GM18907 (cell line): ENCODE results near the gene PSD4.

Source experiments
- ATAC-seq: cut with Tn5 transposase; IDR thresholded peaks from one replicate; pipeline ENCODE4 v1.9.1; 2021; ENCODE audit warnings: mild to moderate bottlenecking, moderate library complexity; ENCODE audit not compliant: unreplicated experiment

The PSD4 gene

GRCh38 chr2:113183264-113183663 is 9.5 kb downstream of the PSD4 start:
- ATAC-seq = no peak

GRCh38 chr2:113183703-113184102 is 9.9 kb downstream of the PSD4 start:
- ATAC-seq = no peak

DNA sequence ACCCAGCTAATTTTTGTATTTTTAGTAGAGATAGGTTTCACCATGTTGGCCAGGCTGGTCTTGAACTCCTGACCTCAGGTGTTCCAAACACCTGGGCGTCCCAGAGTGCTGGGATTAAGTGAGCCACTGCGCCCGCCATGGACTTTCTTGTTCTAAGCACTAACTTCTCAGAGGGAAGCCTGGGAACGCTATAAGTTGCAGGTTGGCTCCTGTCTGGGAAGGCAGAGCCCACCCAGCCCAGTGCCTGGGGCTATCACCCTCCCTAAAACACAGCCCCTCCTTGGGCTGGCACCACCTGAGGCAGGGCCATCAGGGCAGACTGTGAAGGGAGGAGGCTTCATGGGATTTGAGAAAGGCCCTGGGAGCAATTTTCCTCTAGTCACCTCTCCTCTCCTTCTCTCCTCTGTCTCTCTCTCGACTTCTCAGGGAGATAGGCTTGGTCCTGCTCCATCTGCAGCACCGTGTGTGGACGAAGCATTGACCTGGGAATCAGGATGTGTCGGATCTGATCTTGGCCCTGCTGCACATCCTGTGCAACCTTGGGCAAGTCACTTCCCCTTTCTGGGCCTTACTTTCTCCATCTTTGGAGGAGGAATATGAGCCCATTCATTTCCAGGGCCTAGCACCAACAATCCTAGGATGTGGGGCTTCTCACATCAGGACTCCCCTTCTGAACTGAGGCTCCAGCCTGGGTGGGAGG is 10.9 kb downstream of the PSD4 start:
- no peak for ATAC-seq

GRCh38 chr2:113185664-113186432 is 12.1 kb downstream of the PSD4 start:
- ATAC-seq = no peak

GRCh38 chr2:113186433-113186796 is 12.6 kb downstream of the PSD4 start:
- ATAC-seq = no peak

DNA sequence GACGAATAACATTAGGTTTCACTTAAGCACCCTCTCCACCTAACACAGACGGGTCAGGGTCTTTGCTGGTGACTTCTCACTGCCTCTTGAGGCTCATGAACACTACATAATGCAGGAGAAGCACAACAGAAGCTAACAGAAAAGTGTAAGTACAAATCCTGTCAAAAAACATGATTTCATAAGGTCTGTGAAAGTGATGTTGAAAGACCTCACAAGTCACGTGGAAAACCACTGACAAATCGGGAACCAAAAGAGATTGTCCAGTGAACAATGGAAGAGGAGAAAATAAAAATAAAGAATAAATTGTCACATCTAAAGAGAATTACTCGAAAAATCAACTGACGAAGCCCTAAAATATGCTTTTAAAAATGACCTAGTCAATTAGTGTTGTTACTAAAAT is 14.0 kb downstream of the PSD4 start:
- ATAC-seq = no peak

DNA sequence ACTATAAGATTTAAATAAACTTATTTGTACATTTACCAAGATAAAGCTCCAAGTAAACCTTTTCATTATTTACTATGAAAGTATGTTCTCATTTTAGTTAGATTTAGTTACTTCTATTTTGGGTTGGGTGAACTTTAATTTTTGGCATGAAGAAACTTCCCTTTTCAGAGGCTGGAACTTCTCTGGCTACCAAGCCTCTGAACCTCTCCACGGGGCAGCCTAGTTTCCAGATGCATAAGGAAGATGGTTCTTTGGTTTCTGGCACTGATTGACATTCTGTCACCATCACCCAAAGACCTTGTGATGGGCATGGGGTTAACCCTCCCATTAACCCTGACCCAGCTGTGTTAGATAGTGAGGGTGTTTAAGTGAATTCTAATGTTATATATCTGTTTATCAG is 17.1 kb downstream of the PSD4 start:
- no peak for ATAC-seq

- ATAC-seq = no peak
Observed at GRCh38 chr2:113192459-113193100, 18.8 kb downstream of the PSD4 start.

GRCh38 chr2:113195923-113196501 is 22.2 kb downstream of the PSD4 start:
- no peak for ATAC-seq

GRCh38 chr2:113196839-113197238 is 23.1 kb downstream of the PSD4 start:
- ATAC-seq = no peak

DNA sequence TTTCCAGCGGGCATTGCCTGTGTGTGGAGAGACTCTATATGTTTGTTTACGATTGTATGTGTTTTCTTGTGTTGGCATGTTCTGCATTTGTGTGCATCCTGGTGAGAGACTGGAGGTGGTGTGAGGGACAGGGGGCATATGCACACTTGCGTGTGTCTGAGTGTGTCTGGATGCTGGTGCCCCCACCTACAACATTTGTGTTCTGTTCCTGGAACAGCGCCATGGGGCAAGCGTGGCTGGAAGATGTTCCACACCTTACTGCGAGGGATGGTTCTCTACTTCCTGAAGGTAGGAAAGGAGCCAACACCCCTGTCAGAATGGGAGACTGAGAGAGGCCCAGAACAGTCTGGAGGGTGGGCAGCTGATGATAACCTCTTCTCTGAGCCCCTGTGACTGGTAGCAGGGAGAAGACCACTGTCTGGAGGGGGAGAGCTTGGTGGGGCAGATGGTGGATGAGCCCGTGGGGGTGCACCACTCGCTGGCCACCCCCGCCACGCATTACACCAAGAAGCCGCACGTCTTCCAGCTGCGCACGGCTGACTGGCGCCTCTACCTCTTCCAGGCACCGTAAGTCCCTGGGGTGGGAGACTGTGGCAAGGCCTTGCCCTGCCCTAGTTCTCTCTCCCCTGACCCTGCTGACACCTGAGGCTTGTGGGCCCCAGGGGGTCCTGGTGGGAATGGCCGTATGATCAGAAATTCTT is 23.7 kb downstream of the PSD4 start:
- no peak for ATAC-seq

DNA sequence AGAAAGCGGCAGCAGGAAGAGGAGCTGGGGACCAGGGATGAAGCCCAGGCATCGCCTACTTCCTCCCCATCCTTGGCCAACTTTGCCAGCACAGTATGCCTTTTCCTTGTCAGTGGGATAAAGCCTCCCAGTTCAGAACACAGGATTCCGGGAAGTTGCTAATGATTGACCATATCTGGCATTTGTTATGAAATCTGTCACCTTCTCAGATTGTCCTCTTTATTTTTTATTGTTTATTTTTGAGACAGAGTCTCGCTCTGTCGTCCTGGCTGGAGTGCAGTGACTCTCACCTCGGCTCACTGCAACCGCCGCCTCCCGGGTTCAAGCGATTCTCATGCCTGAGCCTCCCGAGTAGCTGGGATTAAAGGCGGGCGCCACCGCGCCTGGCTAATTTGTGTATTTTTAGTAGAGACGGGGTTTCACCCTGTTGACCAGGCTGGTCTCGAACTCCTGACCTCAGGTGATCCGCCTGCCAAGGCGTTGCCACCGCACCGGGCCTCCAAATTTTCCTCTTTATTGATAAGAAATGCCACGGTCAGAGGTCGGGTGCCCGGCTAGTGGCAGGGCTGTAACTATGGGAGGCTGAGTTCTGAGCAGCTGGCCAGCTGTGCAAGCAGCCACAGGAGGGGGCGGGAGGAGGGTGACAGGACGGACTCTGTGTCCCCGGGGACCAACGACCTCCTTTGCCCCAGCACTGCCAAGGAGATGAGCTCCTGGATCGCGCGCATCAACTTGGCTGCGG is 24.4 kb downstream of the PSD4 start:
- no peak for ATAC-seq

DNA sequence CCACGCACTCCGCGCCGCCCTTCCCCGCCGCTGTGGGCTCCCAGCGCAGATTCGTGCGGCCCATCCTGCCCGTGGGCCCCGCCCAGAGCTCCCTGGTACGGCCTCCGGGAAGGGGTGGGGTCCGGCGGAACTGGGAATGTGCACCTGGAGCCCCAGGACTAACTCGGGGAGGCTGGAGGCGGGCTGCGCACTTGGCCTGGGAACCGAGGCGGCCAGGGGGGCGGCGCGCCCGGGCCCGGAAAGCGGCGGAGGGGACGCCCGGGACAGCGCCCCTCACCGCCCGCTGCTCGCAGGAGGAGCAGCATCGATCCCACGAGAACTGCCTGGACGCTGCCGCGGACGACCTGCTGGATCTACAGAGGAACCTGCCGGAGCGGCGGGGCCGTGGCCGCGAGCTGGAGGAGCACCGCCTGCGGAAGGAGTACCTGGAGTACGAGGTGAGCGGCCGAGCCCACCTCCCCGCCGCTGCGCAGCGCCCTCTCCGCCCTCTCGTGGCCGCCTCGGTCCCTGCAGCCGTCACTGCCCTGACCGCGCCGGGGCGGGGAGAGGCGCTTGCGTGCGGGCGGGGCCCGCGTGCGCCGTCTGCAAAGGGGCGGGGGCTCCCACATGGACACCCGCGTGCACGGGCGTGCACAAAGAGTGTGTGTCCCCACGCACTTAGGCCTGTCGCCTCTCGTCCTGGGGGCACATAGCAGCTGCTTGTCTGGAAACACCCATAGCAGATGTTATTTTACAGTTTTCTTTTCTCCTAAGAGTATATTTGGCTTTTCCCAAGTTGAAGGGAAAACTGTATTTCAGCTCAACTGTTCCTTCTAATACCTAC is 25.2 kb downstream of the PSD4 start:
- ATAC-seq = peak; percentile 65

DNA sequence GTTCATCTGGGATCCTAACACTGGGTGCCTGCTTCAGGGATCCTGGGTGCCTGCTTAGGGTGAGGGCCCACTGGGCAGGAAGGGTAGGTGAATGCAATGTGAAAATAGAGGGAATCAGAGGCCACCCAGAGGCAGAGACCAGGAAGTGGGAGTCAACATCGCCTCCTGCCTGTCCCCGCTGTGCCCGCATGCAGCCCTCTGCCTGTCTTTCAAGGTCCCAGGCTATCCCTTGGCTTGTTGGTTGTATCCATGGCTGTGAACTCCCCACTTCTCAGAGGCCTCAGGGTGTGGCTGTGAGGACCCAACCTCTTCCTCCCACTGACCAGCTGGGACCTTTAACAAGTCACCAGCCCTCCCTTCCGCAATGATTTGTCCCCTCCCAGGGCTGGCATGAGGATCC is 26.5 kb downstream of the PSD4 start:
- ATAC-seq = no peak

DNA sequence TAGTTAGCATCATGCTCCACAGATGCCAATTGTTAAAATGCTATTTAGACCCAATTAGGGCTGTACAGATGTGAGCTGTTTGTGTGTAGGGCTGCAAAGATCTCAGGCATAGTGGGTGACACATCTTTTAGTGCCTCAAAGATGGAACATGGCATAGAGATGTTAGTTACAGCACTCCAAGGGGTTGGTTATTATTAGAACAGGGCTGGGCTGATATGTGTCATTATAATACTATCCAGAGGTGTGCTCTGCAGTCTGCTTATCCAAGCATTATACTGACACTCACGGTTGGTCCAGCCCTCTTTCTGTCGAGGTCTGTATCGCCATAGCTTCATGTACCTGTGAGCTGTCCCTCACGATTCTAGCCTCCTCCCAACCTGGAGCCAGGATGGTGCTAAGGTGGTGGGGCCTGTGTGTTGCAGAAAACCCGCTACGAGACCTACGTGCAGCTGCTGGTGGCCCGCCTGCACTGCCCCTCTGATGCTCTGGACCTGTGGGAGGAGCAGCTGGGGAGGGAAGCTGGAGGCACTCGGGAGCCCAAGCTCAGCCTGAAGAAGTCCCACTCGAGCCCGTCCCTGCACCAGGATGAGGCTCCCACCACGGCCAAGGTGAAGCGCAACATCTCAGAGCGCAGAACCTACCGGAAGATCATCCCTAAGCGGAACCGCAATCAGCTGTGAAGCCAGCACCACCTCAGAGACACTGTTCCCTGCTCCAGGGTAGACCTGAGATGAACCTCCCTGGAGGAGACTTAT is 27.1 kb downstream of the PSD4 start:
- no peak for ATAC-seq

DNA sequence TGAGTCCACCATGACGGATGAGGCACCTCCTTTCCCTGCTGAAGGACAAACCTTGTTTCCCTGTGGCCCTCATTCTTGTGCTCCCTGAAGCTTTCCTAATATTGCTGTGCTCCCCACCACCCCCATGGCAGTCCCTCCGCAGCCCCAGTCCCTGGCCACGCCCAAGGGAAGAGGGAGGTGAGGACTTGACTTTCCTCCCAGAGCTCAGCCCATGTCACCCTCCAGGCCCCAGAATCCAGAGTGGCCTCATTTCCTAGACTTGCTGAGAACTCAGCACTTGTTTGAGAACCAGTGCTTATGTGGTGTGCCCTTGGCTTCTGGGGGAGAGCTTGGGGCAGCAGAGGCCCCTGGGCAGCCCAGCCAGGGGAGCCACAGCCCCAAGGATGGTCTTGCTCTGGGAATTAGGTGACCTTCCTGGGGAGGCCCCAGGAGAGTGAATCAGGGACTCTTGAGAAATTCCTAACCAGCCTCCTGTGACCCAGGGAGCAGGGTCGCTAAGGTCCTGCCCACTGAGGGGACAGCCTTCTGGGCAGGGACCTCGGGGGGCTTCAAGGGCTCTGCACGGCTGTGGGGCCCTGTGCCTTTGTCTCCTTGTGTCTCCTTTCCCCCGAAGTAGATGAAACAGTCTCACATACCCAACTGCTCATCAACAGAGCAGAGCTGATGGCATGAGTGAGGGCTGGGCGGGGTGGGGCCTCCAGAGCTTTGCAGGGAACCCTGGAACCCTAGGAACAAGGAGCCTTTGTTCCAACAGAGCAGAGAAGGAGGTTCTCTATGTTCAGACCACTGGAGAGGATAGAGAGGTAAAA is 27.9 kb downstream of the PSD4 start:
- ATAC-seq = no peak

GRCh38 chr2:113202305-113203216 is 28.8 kb downstream of the PSD4 start:
- ATAC-seq = no peak
